Measurements from ENCODE around the gene VEZT.

DNA sequence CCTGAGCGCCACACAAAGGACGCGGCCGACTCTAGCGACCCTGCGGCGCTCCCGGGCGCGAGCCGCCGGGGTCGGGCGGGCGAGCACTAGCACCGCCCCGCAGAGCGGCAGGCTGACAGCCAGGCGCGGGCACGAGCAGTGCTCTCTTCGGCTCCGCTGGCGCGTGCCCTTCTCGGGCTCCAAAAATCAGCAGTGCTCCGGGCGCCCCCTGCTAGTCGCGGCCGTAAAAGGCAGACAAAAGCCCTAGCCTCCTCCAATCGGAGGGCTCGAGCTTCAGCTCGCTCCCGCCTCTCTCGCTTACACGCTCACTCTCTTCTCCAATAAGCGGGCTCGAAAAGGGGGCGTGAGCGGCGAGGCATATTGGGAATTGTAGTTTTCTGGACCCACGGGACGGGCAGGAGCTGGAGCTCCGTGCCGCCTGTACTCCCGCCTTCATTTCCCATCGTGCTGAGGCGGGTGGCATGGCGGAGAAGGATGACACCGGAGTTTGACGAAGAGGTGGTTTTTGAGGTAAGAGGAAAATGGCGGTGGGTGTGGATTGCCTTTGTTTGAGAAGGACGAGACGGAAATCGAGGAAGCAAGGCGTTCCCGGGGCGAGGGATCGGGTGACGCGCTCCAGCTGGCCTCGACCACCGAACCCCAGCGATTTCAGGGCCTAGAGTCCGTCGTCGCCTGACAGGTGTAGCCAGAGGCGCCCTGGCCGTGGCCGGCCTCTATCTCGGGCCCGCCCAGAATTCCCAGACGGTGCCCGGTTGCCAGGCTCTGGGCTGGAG lies at the start of gene VEZT, which contains the start of gene FGD6:
- peak; percentile 9 for TF ChIP-seq NR2F2 (IDR thresholded peaks at IDR 0.05)
- TF ChIP-seq, protein P1, sequence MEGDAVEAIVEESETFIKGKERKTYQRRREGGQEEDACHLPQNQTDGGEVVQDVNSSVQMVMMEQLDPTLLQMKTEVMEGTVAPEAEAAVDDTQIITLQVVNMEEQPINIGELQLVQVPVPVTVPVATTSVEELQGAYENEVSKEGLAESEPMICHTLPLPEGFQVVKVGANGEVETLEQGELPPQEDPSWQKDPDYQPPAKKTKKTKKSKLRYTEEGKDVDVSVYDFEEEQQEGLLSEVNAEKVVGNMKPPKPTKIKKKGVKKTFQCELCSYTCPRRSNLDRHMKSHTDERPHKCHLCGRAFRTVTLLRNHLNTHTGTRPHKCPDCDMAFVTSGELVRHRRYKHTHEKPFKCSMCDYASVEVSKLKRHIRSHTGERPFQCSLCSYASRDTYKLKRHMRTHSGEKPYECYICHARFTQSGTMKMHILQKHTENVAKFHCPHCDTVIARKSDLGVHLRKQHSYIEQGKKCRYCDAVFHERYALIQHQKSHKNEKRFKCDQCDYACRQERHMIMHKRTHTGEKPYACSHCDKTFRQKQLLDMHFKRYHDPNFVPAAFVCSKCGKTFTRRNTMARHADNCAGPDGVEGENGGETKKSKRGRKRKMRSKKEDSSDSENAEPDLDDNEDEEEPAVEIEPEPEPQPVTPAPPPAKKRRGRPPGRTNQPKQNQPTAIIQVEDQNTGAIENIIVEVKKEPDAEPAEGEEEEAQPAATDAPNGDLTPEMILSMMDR (IDR thresholded peaks at IDR 0.05; ENCODE audit: low read depth, low read length, missing input control): peak; percentile 53
- peak in 1 of 2 donors; percentile 20 for TF ChIP-seq GABPA (IDR thresholded peaks at IDR 0.05 in 1 of 2, conservative IDR thresholded peaks at IDR 0.05 in 1 of 2)
- TF ChIP-seq TAF1 (conservative IDR thresholded peaks at IDR 0.05): peak; percentile 92
- TF ChIP-seq, protein P2, sequence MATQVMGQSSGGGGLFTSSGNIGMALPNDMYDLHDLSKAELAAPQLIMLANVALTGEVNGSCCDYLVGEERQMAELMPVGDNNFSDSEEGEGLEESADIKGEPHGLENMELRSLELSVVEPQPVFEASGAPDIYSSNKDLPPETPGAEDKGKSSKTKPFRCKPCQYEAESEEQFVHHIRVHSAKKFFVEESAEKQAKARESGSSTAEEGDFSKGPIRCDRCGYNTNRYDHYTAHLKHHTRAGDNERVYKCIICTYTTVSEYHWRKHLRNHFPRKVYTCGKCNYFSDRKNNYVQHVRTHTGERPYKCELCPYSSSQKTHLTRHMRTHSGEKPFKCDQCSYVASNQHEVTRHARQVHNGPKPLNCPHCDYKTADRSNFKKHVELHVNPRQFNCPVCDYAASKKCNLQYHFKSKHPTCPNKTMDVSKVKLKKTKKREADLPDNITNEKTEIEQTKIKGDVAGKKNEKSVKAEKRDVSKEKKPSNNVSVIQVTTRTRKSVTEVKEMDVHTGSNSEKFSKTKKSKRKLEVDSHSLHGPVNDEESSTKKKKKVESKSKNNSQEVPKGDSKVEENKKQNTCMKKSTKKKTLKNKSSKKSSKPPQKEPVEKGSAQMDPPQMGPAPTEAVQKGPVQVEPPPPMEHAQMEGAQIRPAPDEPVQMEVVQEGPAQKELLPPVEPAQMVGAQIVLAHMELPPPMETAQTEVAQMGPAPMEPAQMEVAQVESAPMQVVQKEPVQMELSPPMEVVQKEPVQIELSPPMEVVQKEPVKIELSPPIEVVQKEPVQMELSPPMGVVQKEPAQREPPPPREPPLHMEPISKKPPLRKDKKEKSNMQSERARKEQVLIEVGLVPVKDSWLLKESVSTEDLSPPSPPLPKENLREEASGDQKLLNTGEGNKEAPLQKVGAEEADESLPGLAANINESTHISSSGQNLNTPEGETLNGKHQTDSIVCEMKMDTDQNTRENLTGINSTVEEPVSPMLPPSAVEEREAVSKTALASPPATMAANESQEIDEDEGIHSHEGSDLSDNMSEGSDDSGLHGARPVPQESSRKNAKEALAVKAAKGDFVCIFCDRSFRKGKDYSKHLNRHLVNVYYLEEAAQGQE (IDR thresholded peaks at IDR 0.05): peak; percentile 86
- peak; percentile 10 to 12 for TF ChIP-seq HNF4A (conservative IDR thresholded peaks at IDR 0.05)
- TF ChIP-seq RXRA (IDR thresholded peaks at IDR 0.05): peak in 1 of 2 donors; percentile 25
- TF ChIP-seq, protein P3, sequence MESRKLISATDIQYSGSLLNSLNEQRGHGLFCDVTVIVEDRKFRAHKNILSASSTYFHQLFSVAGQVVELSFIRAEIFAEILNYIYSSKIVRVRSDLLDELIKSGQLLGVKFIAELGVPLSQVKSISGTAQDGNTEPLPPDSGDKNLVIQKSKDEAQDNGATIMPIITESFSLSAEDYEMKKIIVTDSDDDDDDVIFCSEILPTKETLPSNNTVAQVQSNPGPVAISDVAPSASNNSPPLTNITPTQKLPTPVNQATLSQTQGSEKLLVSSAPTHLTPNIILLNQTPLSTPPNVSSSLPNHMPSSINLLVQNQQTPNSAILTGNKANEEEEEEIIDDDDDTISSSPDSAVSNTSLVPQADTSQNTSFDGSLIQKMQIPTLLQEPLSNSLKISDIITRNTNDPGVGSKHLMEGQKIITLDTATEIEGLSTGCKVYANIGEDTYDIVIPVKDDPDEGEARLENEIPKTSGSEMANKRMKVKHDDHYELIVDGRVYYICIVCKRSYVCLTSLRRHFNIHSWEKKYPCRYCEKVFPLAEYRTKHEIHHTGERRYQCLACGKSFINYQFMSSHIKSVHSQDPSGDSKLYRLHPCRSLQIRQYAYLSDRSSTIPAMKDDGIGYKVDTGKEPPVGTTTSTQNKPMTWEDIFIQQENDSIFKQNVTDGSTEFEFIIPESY (IDR thresholded peaks at IDR 0.05): no peak
- TF ChIP-seq, protein P4, sequence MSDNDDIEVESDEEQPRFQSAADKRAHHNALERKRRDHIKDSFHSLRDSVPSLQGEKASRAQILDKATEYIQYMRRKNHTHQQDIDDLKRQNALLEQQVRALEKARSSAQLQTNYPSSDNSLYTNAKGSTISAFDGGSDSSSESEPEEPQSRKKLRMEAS (IDR thresholded peaks at IDR 0.05): peak; percentile 73
- peak; percentile 95 for TF ChIP-seq SP1 (IDR thresholded peaks at IDR 0.05)
- peak; percentile 75 to 76 for TF ChIP-seq RAD21 (IDR thresholded peaks at IDR 0.05)
- peak in 1 of 2 donors; percentile 3 for TF ChIP-seq EGR1 (IDR thresholded peaks at IDR 0.05; ENCODE audit: low read depth in 2 of 2)

Data from liver (tissue), 3 donors.